GM23338 (cell line): ENCODE data around the gene CD82.

Experiments used
- CTCF ChIP-seq, 2 experiments: fragments of 200-600 bp in 1 of 2; sonication (generic) in 1 of 2; conservative IDR thresholded peaks; 2 replicates each; pipeline versions ENCODE4 v1.5.1 to v1.6.1; 2016 to 2017; ENCODE audit warnings: antibody characterized with exemption in 2 of 2, low read depth in 2 of 2, mild to moderate bottlenecking in 2 of 2, moderate library complexity in 1 of 2
- EZH2 ChIP-seq: fragments of 200-600 bp; sonication (generic); IDR thresholded peaks from one replicate; pipeline ENCODE4 v1.8.0; 2017; ENCODE audit warnings: antibody characterized with exemption, mild to moderate bottlenecking, low read depth; ENCODE audit not compliant: unreplicated experiment
- POLR2AphosphoS5 ChIP-seq: IDR thresholded peaks from 2 replicates; pipeline ENCODE4 v1.6.1; 2016; ENCODE audit warnings: antibody characterized with exemption, low read depth

DNA sequence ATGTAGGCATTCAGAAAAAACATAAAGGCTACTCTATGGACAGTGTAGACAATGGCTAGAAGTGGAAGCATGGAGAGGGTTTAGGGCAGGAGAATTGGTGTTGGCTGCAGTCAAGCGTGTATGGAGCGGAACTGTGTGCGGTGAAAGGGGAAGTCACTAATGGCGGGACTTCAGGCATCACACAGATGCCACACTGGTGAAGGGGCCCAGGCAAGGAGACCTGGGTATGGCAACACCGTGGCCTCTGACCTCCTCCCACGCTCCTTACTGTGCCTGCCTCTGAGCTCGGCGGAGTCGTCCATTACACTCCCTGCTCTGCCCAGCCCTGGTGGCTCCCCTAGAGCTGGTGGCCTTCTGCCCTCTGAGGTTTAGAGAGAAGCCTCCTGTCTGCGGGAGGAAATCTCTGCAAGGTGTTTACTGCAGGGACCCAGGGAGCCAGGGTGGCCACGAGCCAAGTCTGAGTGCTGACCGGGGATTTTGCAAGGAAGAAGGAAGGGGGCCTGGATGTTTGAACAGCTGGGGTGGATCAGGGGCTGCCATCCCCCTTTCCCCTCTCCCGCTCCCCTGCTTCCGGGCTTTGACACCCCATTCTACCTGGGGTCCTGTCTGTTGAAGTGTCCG is 86.2 kb downstream of the CD82 start:
- TF ChIP-seq CTCF (conservative IDR thresholded peaks at IDR 0.05; ENCODE audit: low read depth in 2 of 2), result no peak
- TF ChIP-seq POLR2AphosphoS5, result no peak
- no peak for TF ChIP-seq EZH2
